Neural progenitor cell (in vitro differentiated cells): ENCODE results near the gene KAT8. TPM values are rescaled to one million over a fixed set of nuclear protein-coding genes. Genes with fewer than 3 reads are reported as not detected.
A peak's percentile ranks its signal among the peaks of the same experiment; 100 is the strongest.
"Not testable (repeated sequence)": the region's sequence is repeated elsewhere in the genome, so short reads cannot be mapped to it uniquely, and the experiment has no call there.

ENCODE experiments used
- DNase-seq: peaks from one replicate; pipeline ENCODE4 v3.0.0-alpha.2; 2016; ENCODE audit warnings: low spot score
- H2AFZ ChIP-seq: fragments of 200-600 bp; sonication (generic); replicated peaks from 2 replicates; pipeline ENCODE4 v1.6.1; 2016; ENCODE audit warnings: antibody characterized with exemption
- H3F3A ChIP-seq: fragments of 200-600 bp; sonication (generic); 2 replicates; pipeline ENCODE4 v1.6.1; 2016; ENCODE audit warnings: antibody characterized with exemption, low read depth
- H3K27ac ChIP-seq: fragments of 200-600 bp; sonication (generic); 2 replicates; pipeline ENCODE4 v1.5.1; 2016; ENCODE audit warnings: mild to moderate bottlenecking
- H3K27me3 ChIP-seq: fragments of 200-600 bp; sonication (generic); 2 replicates; pipeline ENCODE4 v1.6.1; 2016; ENCODE audit warnings: mild to moderate bottlenecking, moderate library complexity
- H3K36me3 ChIP-seq: fragments of 200-600 bp; sonication (generic); 2 replicates; pipeline ENCODE4 v1.5.1; 2016
- H3K4me1 ChIP-seq: fragments of 200-600 bp; sonication (generic); 2 replicates; pipeline ENCODE4 v1.6.1; 2016; ENCODE audit warnings: mixed run types
- H3K4me2 ChIP-seq: fragments of 200-600 bp; sonication (generic); 2 replicates; pipeline ENCODE4 v1.6.1; 2016
- H3K4me3 ChIP-seq: fragments of 200-600 bp; sonication (generic); 2 replicates; pipeline ENCODE4 v1.5.1; 2016
- H3K79me2 ChIP-seq: fragments of 200-600 bp; sonication (generic); 2 replicates; pipeline ENCODE4 v1.6.1; 2016; ENCODE audit warnings: low read depth
- H3K9ac ChIP-seq: fragments of 200-600 bp; sonication (generic); 2 replicates; pipeline ENCODE4 v1.6.1; 2016
- H3K9me3 ChIP-seq: fragments of 200-600 bp; sonication (generic); 2 replicates; pipeline ENCODE4 v1.5.1; 2016; ENCODE audit warnings: low read depth
- H4K20me1 ChIP-seq: fragments of 200-600 bp; sonication (generic); 2 replicates; pipeline ENCODE4 v1.6.1; 2016; ENCODE audit warnings: low read depth
- H3K27ac Mint-ChIP-seq: 3 replicates; pipeline ENCODE4 v1.8.0; 2021; ENCODE audit warnings: mixed read lengths
- H3K27me3 Mint-ChIP-seq: 2 replicates; pipeline ENCODE4 v1.8.0; 2022; ENCODE audit warnings: low read depth, mild to moderate bottlenecking, inconsistent platforms, moderate library complexity, mixed read lengths; ENCODE audit not compliant: insufficient read depth
- H3K36me3 Mint-ChIP-seq: 3 replicates; pipeline ENCODE4 v1.8.0; 2021; ENCODE audit warnings: mixed read lengths
- H3K4me1 Mint-ChIP-seq: 3 replicates; pipeline ENCODE4 v1.8.0; 2021; ENCODE audit warnings: mixed read lengths
- H3K4me3 Mint-ChIP-seq: 3 replicates; pipeline ENCODE4 v1.8.0; 2021; ENCODE audit warnings: mild to moderate bottlenecking, moderate library complexity, mixed read lengths
- H3K9me3 Mint-ChIP-seq: 3 replicates; pipeline ENCODE4 v1.8.0; 2020; ENCODE audit warnings: mixed read lengths
- EZH2 ChIP-seq: fragments of 200-600 bp; sonication (generic); IDR thresholded peaks from 2 replicates; pipeline ENCODE4 v1.6.1; 2017; ENCODE audit warnings: antibody characterized with exemption, mild to moderate bottlenecking, moderate library complexity
- EZH2phosphoT487 ChIP-seq: fragments of 200-600 bp; sonication (generic); IDR thresholded peaks from 2 replicates; pipeline ENCODE4 v1.6.1; 2017; ENCODE audit warnings: antibody characterized with exemption
- total RNA-seq: library from RNA; depleted of rRNA; stranded (reverse); fragments of >200 nt; gene quantifications from 2 replicates; pipeline ENCODE4 v1.2.3, GENCODE V29; 2015; ENCODE audit warnings: low replicate concordance
- TF ChIP-seq, protein P1 (sequence below): fragments of 200-600 bp; sonication (generic); IDR thresholded peaks from 2 replicates; pipeline ENCODE4 v1.5.1; 2017; ENCODE audit warnings: antibody characterized with exemption, mild to moderate bottlenecking

KAT8 gene
- total RNA-seq, 1 donor from 2014 or later = 59.7 TPM

DNA sequence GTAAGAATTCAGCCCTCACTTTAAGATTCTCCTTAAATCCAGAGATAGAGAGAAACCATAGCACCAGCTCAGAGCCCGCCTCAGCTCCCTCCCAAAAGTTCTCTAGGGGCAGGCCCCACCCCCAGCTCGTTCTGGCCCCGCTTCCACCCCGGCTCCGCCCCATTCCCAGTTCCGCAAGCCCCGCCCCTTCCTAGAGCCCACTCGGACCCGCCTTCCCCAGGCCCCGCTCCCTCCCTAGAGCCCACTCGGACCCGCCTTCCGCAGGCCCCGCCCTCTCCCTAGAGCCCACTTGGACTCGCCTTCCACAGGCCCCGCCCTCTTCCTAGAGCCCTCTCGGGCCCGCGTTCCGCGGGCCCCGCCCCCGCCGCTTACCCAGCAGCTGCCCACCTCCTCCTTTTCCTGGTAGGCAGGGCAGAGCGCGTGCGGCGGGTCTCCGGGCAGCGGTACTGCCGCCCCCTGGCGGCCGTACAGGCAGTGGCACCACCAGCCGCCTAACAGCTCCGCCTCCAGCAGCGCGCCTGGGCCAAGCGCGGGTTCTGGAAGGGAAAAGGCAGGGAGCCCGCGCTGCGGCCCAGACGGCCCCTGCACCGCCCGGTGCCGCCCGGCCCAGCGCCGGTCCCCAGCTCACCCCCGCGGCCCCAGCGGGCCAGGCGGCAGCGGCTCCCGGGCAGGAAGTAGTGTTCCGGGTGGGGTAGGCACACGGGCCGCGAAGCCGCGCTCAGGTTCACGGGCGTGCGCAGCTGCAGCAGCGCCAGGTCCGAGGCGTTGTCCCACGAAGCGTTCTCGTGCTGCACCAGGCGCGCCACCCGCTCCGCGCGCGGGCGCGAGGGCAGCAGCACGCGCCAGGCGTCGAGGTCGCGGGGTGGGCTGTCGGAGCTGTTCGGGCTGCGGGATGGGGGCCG lies 24.9 kb downstream of the KAT8 start:
- Mint-ChIP-seq H3K4me1 (peaks cover 22% of the 10 kb centered on the region), H3K9me3 (no peaks in the 10 kb centered on the region), H3K4me3 (peak overlapping the region; percentile 82), H3K27ac (peak overlapping the region; percentile 83), H3K36me3 (no peaks in the 10 kb centered on the region), H3K27me3 (peaks cover 7% of the 10 kb centered on the region)
- Histone ChIP-seq H3K9me3 (no peaks in the 10 kb centered on the region), H3K36me3 (no peaks in the 10 kb centered on the region), H3K4me2 (peak overlapping the region; percentile 79), H3K27ac (no peak overlapping the region), H2AFZ (peak overlapping the region; percentile 98), H3K9ac (no peak overlapping the region), H4K20me1 (no peaks in the 10 kb centered on the region), H3K4me1 (peaks cover 5% of the 10 kb centered on the region), H3K4me3 (peak overlapping the region; percentile 42), H3K27me3 (peaks cover 34% of the 10 kb centered on the region), H3K79me2 (no peaks in the 10 kb centered on the region), H3F3A (peaks cover 14% of the 10 kb centered on the region)
- DNase-seq = peak; percentile 100
- TF ChIP-seq EZH2 (peak; percentile 15), EZH2phosphoT487 (no peak)
- TF ChIP-seq, protein P1, sequence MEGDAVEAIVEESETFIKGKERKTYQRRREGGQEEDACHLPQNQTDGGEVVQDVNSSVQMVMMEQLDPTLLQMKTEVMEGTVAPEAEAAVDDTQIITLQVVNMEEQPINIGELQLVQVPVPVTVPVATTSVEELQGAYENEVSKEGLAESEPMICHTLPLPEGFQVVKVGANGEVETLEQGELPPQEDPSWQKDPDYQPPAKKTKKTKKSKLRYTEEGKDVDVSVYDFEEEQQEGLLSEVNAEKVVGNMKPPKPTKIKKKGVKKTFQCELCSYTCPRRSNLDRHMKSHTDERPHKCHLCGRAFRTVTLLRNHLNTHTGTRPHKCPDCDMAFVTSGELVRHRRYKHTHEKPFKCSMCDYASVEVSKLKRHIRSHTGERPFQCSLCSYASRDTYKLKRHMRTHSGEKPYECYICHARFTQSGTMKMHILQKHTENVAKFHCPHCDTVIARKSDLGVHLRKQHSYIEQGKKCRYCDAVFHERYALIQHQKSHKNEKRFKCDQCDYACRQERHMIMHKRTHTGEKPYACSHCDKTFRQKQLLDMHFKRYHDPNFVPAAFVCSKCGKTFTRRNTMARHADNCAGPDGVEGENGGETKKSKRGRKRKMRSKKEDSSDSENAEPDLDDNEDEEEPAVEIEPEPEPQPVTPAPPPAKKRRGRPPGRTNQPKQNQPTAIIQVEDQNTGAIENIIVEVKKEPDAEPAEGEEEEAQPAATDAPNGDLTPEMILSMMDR = peak; percentile 91

DNA sequence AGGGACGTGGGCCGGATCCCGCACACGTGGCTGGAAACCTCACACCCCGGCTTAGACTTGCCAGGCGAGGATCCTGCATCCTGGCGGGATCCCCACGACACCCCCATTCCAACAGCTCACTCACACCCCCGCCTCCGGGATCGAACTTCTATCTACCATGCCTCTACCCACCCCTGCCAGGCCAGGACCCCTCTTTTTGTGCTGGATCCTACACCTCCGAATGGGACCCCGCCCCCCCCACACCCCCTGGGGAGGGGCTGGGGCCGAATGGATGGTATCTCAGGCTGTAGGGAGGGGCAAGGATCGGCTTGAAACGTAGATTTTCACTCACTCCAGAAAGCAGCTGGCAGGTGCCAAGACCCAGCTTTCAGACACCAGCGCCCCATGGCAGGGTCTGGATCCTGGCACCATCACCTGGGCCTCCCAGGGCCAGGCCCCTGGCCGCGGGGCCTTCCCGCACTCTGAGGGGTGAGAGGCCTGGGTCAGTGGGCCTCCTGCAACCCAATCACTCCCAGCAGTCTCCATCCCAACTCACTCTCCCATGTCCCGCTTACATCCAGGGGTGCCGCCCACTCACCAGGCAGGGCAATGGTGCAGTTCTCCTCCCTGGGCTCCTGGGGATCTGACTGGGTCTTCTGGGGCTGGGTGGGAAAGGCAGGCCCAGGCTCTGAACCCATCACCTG lies 25.7 kb downstream of the KAT8 start:
- Histone ChIP-seq H3K27ac (no peak overlapping the region), H3K4me2 (peak overlapping the region; percentile 79), H4K20me1 (no peaks in the 10 kb centered on the region), H3F3A (peaks cover 14% of the 10 kb centered on the region), H3K4me3 (peak overlapping the region; percentile 39), H3K9ac (no peak overlapping the region), H3K9me3 (no peaks in the 10 kb centered on the region), H3K27me3 (peaks cover 42% of the 10 kb centered on the region), H3K4me1 (peaks cover 5% of the 10 kb centered on the region), H3K79me2 (no peaks in the 10 kb centered on the region), H2AFZ (peak overlapping the region; percentile 98), H3K36me3 (no peaks in the 10 kb centered on the region)
- peaks cover 1% of the 10 kb centered on the region for H3K36me3 Mint-ChIP-seq
- H3K9me3 Mint-ChIP-seq = no peaks in the 10 kb centered on the region
- peaks cover 22% of the 10 kb centered on the region for H3K4me1 Mint-ChIP-seq
- no peak for DNase-seq
- no peak overlapping the region for H3K27ac Mint-ChIP-seq
- peaks cover 12% of the 10 kb centered on the region for H3K27me3 Mint-ChIP-seq
- TF ChIP-seq EZH2phosphoT487 (no peak), EZH2 (no peak)
- TF ChIP-seq, protein P1 = no peak
- peak overlapping the region; percentile 70 for H3K4me3 Mint-ChIP-seq

DNA sequence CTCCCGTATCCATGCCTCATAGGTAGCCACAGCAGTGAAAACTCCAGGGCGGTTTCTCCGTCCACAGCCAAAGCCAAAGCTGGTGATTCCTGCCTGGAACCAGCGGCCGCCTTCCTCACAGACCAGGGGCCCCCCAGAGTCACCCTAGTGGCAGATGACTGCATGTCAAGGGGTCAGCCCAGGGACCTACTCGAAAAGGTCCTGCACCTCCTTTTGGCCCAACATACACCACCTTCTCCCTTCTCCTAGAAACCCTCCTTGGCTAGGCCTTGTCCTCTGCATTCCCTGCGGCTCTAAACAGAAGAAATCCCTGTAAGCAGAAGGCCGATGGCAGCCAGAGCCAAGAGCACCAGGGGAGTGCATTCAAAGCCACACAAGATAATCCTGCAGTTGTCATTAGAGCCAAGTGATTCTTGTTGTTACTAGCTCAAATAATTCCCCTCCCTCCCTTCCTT lies 26.3 kb downstream of the KAT8 start:
- Histone ChIP-seq H3K27me3 (peaks cover 48% of the 10 kb centered on the region), H3K79me2 (no peaks in the 10 kb centered on the region), H3K4me1 (peaks cover 5% of the 10 kb centered on the region), H3K9me3 (no peaks in the 10 kb centered on the region), H3K4me2 (no peak overlapping the region), H3K4me3 (no peak overlapping the region), H3K36me3 (no peaks in the 10 kb centered on the region), H2AFZ (no peak overlapping the region), H3F3A (peaks cover 14% of the 10 kb centered on the region), H3K9ac (no peak overlapping the region), H4K20me1 (no peaks in the 10 kb centered on the region), H3K27ac (no peak overlapping the region)
- Mint-ChIP-seq H3K27ac (no peak overlapping the region), H3K4me1 (peaks cover 18% of the 10 kb centered on the region), H3K36me3 (peaks cover 1% of the 10 kb centered on the region), H3K4me3 (peak overlapping the region; percentile 70), H3K9me3 (no peaks in the 10 kb centered on the region), H3K27me3 (peaks cover 12% of the 10 kb centered on the region)
- no peak for TF ChIP-seq EZH2
- TF ChIP-seq, protein P1 = peak; percentile 13
- TF ChIP-seq EZH2phosphoT487 = no peak
- DNase-seq = no peak

- not testable (repeated sequence) for H4K20me1 ChIP-seq, H3K27ac Mint-ChIP-seq, H3K79me2 ChIP-seq, H3K4me3 Mint-ChIP-seq, H3K9ac ChIP-seq, H3K9me3 ChIP-seq, DNase-seq, H3K36me3 Mint-ChIP-seq, H3K4me1 ChIP-seq, H3K36me3 ChIP-seq, H3K4me2 ChIP-seq, H3K9me3 Mint-ChIP-seq, H2AFZ ChIP-seq, H3K4me3 ChIP-seq, H3K27ac ChIP-seq
- peaks cover 14% of the 10 kb centered on the region for H3F3A ChIP-seq
- peaks cover 55% of the 10 kb centered on the region for H3K27me3 ChIP-seq
- Mint-ChIP-seq H3K27me3 (peaks cover 12% of the 10 kb centered on the region), H3K4me1 (peaks cover 18% of the 10 kb centered on the region)
These were observed 27.0 kb downstream of the KAT8 start for GRCh38 chr16:31144418-31144817.
